Measurements from ENCODE around the gene HIVEP1.

DNA sequence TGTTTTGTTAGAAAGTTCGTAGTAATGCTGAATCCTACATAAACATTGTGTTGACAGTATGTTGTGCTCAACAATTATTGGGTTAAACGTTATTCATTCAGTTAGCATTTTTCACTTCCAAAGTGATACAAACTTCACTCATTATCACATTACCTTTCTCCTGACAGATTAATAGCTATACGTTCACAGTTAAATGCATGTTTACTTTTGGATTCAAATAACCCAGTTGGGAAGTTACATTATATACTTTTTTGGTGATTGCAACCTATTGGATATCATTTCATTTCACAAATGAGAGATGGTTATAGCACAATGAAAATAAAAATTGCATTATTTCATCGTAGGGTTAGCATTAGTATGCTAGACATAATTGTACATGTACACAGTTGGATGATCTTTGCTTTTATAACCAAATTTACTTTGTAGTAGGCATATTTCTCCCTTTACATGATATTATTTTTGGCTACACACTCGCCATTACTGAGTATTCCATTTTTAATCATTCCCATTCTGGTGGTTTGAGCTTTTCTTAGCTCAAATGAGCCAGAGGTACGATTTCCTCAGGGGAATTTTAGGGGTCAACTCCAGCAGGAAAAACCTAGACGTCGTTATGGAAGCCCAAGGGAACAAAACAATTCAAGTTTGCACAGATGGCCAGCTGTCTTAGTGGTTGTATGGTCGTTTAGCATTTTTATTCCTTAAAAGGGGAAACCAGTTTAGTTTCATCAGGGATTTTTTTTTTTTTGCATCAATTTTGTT is 2.1 kb upstream of the HIVEP1 start:
- TF ChIP-seq REST (IDR thresholded peaks at IDR 0.05; ENCODE audit: insufficient read depth in 1 of 2, low read depth in 2 of 2, low read length in 1 of 2) (no peak), CTCF (IDR thresholded peaks at IDR 0.05) (no peak)

Measured in Panc1 (cell line).